ENCODE data around the gene THUMPD3. TPM values are rescaled to one million over a fixed set of nuclear protein-coding genes. Genes with fewer than 3 reads are reported as not detected.

Gene THUMPD3
- total RNA-seq, 3 donors from 2014 or later (not counting 1 experiment from before 2014, with no cell fraction given): 44.0 to 48.8 (median 46.3) TPM

DNA sequence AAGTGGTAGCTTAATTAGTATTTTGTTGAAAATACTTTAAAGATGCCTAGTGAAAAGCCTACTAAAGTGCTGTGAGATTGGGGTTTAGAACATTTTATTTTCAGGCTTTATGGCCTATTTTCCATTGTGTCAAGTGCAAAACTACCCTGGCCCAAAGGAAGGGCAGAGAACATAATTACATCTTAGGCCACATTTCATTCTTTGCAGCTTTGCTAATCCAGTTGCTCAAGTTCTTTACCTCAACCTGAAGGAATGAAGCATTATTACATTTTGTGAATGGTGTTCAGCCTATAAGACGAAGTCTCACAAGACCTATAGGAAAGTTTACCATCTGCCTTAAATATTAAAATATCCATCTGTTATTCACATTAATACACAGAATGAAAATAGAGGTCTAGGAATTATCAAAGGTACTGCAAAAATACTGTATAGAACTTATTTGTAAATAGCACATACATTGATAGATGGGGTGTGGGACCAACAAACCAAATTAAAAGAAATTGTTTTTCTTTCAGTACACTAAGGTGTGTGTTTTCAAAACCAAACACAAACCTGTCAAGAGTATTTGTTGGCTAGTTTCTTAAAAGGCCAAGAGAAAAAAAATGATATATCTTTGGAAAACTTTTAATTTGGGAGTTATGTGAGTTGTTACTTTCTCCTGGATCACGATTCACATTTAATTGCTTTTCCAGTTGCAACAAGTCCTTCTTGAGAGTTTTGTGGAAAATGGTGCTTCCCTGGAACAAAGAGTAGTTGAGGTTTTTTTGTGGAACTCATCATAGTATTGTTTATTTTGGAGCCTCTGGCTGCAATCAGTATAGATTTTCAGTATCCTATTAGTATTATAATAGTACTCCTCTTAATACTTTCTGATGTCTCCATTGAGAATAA lies 22.6 kb downstream of the THUMPD3 start:
- Histone ChIP-seq H3K27me3 (ENCODE audit: control insufficient read depth, insufficient read depth, low read length) (no peaks in the 10 kb centered on the region), H3K27ac (ENCODE audit: low read length) (no peak overlapping the region), H3K4me1 (ENCODE audit: control insufficient read depth, insufficient read depth, low read length) (no peaks in the 10 kb centered on the region), H3K4me3 (ENCODE audit: low read length) (no peak overlapping the region), H3K9me3 (ENCODE audit: control insufficient read depth, insufficient read depth, low read length) (no peaks in the 10 kb centered on the region), H3K36me3 (ENCODE audit: control insufficient read depth, insufficient read depth, low read length) (peaks cover 79% of the 10 kb centered on the region)
- Mint-ChIP-seq H3K9me3 (no peaks in the 10 kb centered on the region), H3K4me3 (no peak overlapping the region), H3K36me3 (peaks cover 5% of the 10 kb centered on the region), H3K27ac (peak overlapping the region; percentile 57 to 79), H3K27me3 (ENCODE audit: low read depth in 2 of 2) (no peaks in the 10 kb centered on the region), H3K4me1 (peaks cover 0 to 7% of the 10 kb centered on the region in 2 donors)
- 100% methylated on average over 1 of the region's 2 CpGs for WGBS (ENCODE audit: insufficient coverage)
- no peak for DNase-seq
- ATAC-seq: no peak
- intact Hi-C loops (cut with micrococcal nuclease): no loop called here
- no peak for TF ChIP-seq CTCF (IDR thresholded peaks at IDR 0.05)

DNA sequence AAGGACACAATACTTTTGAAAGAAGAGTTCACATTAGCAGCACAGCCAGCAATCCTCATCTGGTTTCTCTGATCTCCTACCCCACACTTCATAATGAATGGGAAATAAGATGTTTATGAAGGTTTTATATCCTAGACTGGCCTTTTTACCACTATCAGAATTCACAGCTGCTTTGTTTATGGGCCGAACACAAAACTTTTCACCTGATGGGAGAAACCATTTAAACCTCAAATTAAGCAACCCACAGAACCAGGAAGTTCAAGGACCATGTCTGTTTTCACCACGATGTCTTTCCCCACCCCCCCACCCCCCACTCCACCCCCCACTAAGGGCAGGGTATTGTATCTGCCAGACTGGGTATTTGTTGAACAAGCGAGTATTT lies 23.2 kb downstream of the THUMPD3 start:
- H3K4me3 Mint-ChIP-seq: no peak overlapping the region
- TF ChIP-seq CTCF (IDR thresholded peaks at IDR 0.05): no peak
- ATAC-seq (no peak), DNase-seq (no peak)
- H3K4me1 Mint-ChIP-seq: peaks cover 6 to 14% of the 10 kb centered on the region in 2 donors
- peak overlapping the region; percentile 57 to 79 for H3K27ac Mint-ChIP-seq
- H3K27me3 Mint-ChIP-seq (ENCODE audit: low read depth in 2 of 2): no peaks in the 10 kb centered on the region
- Histone ChIP-seq H3K9me3 (ENCODE audit: control insufficient read depth, insufficient read depth, low read length) (no peaks in the 10 kb centered on the region), H3K4me3 (ENCODE audit: low read length) (no peak overlapping the region), H3K27me3 (ENCODE audit: control insufficient read depth, insufficient read depth, low read length) (no peaks in the 10 kb centered on the region), H3K4me1 (ENCODE audit: control insufficient read depth, insufficient read depth, low read length) (no peaks in the 10 kb centered on the region), H3K27ac (ENCODE audit: low read length) (no peak overlapping the region), H3K36me3 (ENCODE audit: control insufficient read depth, insufficient read depth, low read length) (peaks cover 83% of the 10 kb centered on the region)
- H3K9me3 Mint-ChIP-seq: no peaks in the 10 kb centered on the region
- WGBS (ENCODE audit: insufficient coverage): 100% methylated on average over 1 of the region's 3 CpGs
- peaks cover 11% of the 10 kb centered on the region for H3K36me3 Mint-ChIP-seq
- intact Hi-C loops (cut with micrococcal nuclease): no loop called here

DNA sequence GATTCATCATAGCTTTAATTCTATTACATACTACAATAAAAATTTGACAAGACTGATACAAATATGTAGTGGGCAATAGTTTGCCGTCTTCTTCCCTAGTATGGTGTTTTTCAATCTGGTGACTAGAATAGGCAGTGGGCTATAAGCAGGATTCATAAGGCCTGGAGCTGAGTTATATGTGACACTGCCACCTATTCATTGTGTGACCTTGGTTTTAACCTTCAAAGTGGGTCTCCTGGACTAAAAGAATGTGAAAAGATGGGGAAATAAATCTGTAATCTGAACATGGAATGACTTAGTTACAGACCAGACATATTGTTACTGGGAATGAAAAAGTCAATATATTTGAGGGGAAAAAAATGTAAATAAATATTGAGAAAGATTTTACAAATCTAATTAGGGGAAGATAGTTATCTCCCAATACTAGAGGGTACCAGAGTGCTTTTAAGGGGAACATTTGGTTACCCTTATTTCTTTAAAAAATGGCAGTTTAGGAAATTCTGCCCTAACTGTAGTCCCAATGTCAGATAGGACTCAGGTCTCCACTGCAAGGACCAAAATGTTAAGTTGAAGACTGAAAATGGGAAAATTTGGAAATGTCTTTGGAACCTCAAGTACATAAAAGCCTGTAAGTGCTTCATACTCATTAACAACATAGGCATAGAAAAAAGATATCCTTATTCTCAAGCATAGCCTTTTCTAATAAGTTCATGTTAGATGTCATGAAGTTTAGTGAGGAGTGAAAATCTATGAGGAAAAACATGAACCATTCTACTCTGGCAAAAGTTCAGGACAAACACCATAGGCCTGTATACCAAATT lies 23.9 kb downstream of the THUMPD3 start:
- ATAC-seq (no peak), DNase-seq (no peak)
- Histone ChIP-seq H3K4me3 (ENCODE audit: low read length) (no peak overlapping the region), H3K27me3 (ENCODE audit: control insufficient read depth, insufficient read depth, low read length) (no peaks in the 10 kb centered on the region), H3K36me3 (ENCODE audit: control insufficient read depth, insufficient read depth, low read length) (peaks cover 86% of the 10 kb centered on the region), H3K9me3 (ENCODE audit: control insufficient read depth, insufficient read depth, low read length) (no peaks in the 10 kb centered on the region), H3K4me1 (ENCODE audit: control insufficient read depth, insufficient read depth, low read length) (no peaks in the 10 kb centered on the region), H3K27ac (ENCODE audit: low read length) (no peak overlapping the region)
- Mint-ChIP-seq H3K27ac (peak overlapping the region; percentile 57 to 79), H3K36me3 (peaks cover 17% of the 10 kb centered on the region), H3K4me3 (no peak overlapping the region), H3K27me3 (ENCODE audit: low read depth in 2 of 2) (no peaks in the 10 kb centered on the region), H3K4me1 (peaks cover 13 to 20% of the 10 kb centered on the region in 2 donors), H3K9me3 (no peaks in the 10 kb centered on the region)
- intact Hi-C loops (cut with micrococcal nuclease): no loop called here
- no peak for TF ChIP-seq CTCF (IDR thresholded peaks at IDR 0.05)
- WGBS (ENCODE audit: insufficient coverage): no CpG with 5 or more reads among the region's 1 CpG
